GM19372 (cell line): ENCODE measurements around the gene SLC27A5.
"Not testable (repeated sequence)": the region's sequence is repeated elsewhere in the genome, so short reads cannot be mapped to it uniquely, and the experiment has no call there.

Experiments used
- ATAC-seq: cut with Tn5 transposase; IDR thresholded peaks from one replicate; pipeline ENCODE4 v1.9.1; 2021; ENCODE audit warnings: mild to moderate bottlenecking, low read depth, moderate library complexity; ENCODE audit not compliant: unreplicated experiment

The SLC27A5 gene

GRCh38 chr19:58473775-58474174 lies 38.0 kb downstream of the SLC27A5 start:
- ATAC-seq, result no peak

DNA sequence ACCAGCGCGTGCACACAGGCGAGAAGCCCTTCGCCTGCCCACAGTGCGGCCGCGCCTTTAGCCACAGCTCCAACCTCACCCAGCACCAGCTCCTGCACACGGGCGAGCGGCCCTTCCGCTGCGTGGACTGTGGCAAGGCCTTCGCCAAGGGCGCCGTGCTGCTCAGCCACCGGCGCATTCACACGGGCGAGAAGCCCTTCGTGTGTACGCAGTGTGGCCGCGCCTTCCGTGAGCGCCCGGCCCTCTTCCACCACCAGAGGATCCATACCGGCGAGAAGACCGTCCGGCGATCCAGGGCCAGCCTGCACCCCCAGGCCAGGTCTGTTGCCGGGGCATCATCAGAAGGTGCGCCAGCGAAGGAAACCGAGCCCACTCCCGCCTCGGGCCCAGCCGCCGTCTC lies 40.1 kb downstream of the SLC27A5 start:
- no peak for ATAC-seq

DNA sequence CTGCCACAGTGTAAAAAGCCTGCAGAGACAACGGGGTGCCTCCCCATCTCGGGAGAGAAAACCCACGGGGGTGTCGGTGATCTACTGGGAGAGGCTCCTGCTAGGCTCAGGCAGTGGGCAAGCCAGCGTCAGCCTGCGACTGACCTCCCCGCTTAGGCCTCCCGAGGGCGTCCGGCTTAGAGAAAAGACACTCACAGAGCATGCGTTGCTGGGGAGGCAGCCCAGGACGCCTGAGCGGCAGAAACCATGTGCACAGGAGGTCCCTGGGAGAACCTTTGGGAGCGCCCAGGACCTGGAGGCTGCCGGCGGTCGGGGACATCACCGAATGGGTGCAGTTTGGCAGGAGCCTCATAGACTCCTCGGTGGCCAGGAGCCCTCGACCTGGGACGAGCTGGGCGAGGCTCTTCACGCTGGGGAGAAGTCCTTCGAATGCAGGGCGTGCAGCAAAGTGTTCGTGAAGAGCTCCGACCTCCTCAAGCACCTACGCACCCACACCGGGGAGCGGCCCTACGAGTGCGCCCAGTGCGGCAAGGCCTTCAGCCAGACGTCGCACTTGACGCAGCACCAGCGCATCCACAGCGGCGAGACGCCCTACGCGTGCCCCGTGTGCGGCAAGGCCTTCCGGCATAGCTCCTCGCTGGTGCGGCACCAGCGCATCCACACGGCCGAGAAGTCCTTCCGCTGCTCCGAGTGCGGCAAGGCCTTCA lies 40.8 kb downstream of the SLC27A5 start:
- ATAC-seq, result not testable (repeated sequence)

- ATAC-seq, result no peak
Measured at GRCh38 chr19:58469241-58470013, 42.4 kb downstream of the SLC27A5 start.

DNA sequence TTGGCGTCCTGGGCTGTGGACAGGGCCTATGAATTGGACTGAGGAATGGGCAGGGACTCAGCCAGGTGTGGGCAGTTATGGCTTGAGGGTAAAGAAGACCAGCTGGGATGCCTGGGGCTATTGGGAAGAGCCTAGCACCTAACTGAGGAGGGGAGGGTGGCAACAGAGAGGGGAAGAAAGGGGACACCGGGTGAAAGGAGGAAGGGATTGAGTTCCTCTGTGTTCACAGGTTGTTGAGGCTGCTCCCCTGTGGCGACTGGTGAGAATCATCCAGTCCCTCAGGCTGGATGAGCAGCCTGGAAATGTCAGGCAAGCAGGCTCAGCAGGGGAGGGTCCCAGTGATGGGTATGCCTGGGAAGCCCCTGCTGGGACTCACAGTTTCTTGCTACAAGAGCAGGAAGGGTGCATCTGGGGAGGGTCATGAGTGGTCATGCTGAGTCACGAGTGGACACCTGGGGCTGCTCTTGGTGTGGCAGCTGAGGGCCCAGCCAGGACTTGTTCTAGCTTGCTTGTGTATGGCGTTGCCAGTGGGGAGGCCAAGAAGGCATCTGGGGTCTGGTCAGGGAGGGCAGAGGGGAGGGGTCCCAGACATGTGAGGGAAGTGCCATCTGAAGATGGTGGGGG lies 43.5 kb downstream of the SLC27A5 start:
- ATAC-seq, result no peak

DNA sequence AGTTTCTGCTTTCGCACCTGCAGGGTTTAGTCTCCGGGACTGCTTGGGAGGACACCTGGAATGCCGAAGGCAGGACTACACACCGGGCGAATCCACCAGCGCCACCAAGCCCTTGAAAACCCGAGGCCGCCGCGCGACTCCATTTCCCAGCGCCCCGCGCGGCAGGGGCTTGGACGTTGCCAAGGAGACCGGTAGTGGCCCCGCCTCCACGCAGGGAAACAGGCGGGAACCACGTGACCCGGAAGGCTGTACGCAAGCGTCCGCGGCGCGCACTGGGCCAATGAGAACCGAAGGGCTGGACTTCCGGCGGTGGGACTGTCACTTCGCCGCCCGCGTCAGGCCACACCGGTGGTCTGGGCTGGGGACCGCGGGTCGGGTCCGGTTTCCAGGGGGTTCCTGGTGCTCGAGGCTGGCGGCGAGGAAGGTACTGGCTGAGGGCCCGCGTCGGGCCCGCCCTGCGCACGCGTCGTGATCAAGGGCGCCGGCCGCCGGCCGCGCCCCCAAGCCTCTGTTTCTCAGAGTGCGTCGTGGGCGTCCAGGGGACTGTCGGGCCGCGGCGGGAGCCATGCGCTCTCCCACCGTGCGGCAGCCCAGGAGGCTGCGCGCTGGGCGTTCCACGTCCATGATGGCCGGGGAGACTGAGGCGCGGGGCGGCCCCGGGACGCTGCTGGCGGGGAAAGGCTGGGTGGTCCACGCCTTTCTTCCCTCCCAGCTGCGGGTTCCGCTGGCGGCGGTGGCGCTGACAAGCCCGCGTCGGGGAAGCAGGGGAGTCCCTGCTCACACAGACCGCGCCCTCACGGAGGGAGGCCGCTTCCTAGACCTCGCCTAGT lies 44.8 kb downstream of the SLC27A5 start, which contains the start of gene ZNF324:
ZNF324 (plus strand) TSS at position 321 of the 830 bp plus-strand sequence. CDS start 2,106 bp downstream, outside the sequence.
- ATAC-seq, result peak; percentile 91

- peak; percentile 19 for ATAC-seq
Measured at GRCh38 chr19:58466089-58466759, 45.6 kb downstream of the SLC27A5 start.

DNA sequence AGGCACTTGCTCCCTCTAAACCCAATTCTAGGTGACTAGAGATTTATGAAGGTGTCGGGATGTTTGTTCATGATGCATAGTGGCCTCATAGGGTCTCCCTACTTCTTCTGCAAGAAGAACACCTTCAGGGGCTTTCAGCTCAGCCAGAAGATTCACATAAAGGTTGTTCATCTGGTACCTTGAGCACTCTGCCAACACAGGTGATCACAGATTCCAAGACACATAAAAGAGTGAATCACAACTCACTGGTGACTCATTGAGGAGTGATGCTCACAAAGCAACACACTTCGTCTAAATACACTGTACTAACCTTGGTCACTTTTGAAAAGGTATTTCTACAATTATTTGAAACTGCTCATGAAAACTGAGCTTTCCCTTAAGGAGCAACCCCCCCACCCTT lies 51.8 kb downstream of the SLC27A5 start:
- no peak for ATAC-seq

DNA sequence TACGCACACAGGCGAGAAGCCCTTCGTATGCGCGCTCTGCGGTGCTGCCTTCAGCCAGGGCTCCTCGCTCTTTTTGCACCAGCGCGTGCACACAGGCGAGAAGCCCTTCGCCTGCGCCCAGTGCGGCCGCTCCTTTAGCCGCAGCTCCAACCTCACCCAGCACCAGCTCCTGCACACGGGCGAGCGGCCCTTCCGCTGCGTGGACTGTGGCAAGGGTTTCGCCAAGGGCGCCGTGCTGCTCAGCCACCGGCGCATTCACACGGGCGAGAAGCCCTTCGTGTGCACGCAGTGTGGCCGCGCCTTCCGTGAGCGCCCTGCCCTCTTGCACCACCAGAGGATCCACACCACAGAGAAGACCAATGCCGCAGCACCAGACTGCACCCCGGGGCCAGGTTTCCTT lies 55.7 kb downstream of the SLC27A5 start:
- no peak for ATAC-seq

DNA sequence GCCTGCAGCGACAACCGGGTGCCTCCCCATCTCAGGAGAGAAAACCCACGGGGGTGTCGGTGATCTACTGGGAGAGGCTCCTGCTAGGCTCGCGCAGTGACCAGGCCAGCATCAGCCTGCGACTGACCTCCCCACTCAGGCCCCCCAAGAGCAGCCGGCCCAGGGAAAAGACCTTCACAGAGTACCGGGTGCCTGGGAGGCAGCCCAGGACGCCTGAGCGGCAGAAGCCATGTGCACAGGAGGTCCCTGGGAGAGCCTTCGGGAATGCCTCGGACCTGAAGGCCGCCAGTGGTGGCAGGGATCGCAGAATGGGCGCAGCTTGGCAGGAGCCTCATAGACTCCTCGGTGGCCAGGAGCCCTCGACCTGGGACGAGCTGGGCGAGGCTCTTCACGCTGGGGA lies 56.5 kb downstream of the SLC27A5 start:
- ATAC-seq, result no peak

GRCh38 chr19:58453743-58454142 lies 58.0 kb downstream of the SLC27A5 start:
- no peak for ATAC-seq

DNA sequence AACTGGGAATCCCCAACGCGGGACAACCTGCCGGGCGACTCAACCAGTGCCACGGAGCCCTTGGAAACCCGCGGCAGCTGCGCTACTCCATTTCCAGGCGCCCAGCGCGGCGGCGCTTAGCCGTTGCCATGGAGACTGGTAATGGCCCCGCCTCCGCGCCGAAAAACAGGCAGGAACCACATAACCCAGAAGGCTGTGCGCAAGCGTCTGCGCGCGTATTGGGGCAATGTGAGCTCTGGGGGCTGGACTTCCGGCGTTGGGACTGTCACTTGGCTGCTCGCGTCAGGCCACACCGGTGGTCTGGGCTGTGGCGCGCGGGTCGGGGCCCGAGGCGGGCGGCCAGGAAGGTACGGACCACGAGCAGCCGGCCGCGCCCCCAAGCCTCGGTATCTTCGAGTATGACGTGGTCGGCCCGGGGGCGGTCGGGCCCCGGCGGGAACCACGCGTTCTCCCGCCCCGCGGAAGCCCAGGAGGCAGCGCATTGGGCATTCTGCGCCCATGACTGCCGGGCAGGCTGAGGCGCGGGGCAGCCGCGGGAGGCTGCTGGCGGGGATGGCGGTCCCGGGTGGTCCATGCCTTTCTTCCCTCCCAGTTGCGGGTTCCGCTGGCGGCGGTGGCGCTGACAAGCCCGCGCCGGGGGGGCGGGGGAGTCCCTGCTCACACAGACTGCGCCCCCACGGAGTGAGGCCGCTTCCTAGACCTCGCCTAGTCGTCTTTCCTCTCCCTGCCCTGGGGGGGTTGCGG lies 60.3 kb downstream of the SLC27A5 start, which contains the start of gene ZNF324B:
ZNF324B (plus strand) TSS at position 265 of the 744 bp plus-strand sequence. CDS start 2,080 bp downstream, outside the sequence.
- ATAC-seq, result peak; percentile 93

- no peak for ATAC-seq
Measured at GRCh38 chr19:58450856-58451357, 60.9 kb downstream of the SLC27A5 start.

GRCh38 chr19:58449980-58450379 lies 61.8 kb downstream of the SLC27A5 start:
- ATAC-seq, result not testable (repeated sequence)

- not testable (repeated sequence) for ATAC-seq
Measured at GRCh38 chr19:58448860-58449259, 62.9 kb downstream of the SLC27A5 start.
